ENCODE measurements around the gene DUSP22.

The DUSP22 gene

GRCh38 chr6:300026-300425, 7.7 kb downstream of the DUSP22 start:
- ChIA-PET CTCF (interaction anchor here (0.8 kb wide), 1 partner anchor 9 kb away, joined by 3 read pairs; no protein-coding TSS in a partner anchor), POLR2A (no interaction called here)
- no peak for TF ChIP-seq CTCF (IDR thresholded peaks at IDR 0.05; ENCODE audit: insufficient read depth, low read length, missing control alignments)
- H3K4me3 ChIP-seq (ENCODE audit: low read depth, low read length) = no peak overlapping the region
- no peak for DNase-seq (ENCODE audit: low read depth, low spot score)

- H3K4me3 ChIP-seq (ENCODE audit: low read depth, low read length) = no peak overlapping the region
- ChIA-PET CTCF (no interaction called here), POLR2A (no interaction called here)
- no peak for TF ChIP-seq CTCF (IDR thresholded peaks at IDR 0.05; ENCODE audit: insufficient read depth, low read length, missing control alignments)
- no peak for DNase-seq (ENCODE audit: low read depth, low spot score)
These were observed 8.4 kb downstream of the DUSP22 start for GRCh38 chr6:300494-301198.

- no peak overlapping the region for H3K4me3 ChIP-seq (ENCODE audit: low read depth, low read length)
- DNase-seq (ENCODE audit: low read depth, low spot score) = no peak
- CTCF ChIA-PET = no interaction called here
- no peak for TF ChIP-seq CTCF (IDR thresholded peaks at IDR 0.05; ENCODE audit: insufficient read depth, low read length, missing control alignments)
- POLR2A ChIA-PET = no interaction called here
These were observed 9.2 kb downstream of the DUSP22 start for GRCh38 chr6:301526-301925.

- CTCF ChIA-PET = no interaction called here
These were observed 9.8 kb downstream of the DUSP22 start for GRCh38 chr6:301929-302705.

GRCh38 chr6:302760-303159, 10.5 kb downstream of the DUSP22 start:
- CTCF ChIA-PET = no interaction called here

More at GRCh38 chr6:301929-302705, 9.8 kb downstream of the DUSP22 start:
- H3K4me3 ChIP-seq (ENCODE audit: low read depth, low read length) = no peak overlapping the region
- DNase-seq (ENCODE audit: low read depth, low spot score) = no peak
- POLR2A ChIA-PET = no interaction called here
- TF ChIP-seq CTCF (IDR thresholded peaks at IDR 0.05; ENCODE audit: insufficient read depth, low read length, missing control alignments) = no peak

More at GRCh38 chr6:302760-303159, 10.5 kb downstream of the DUSP22 start:
- no peak overlapping the region for H3K4me3 ChIP-seq (ENCODE audit: low read depth, low read length)
- TF ChIP-seq CTCF (IDR thresholded peaks at IDR 0.05; ENCODE audit: insufficient read depth, low read length, missing control alignments) = no peak
- POLR2A ChIA-PET = no interaction called here
- no peak for DNase-seq (ENCODE audit: low read depth, low spot score)

Data from AG04449 (cell line).